BLaER1 (cell line): ENCODE data around the gene ELF3.
"Not testable (repeated sequence)": the region's sequence is repeated elsewhere in the genome, so short reads cannot be mapped to it uniquely, and the experiment has no call there.

Source experiments
- H3K27ac ChIP-seq: shearing (Covaris generic); formaldehyde crosslinking; 2 replicates; pipeline ENCODE4 v1.8.1; 2022
- H3K27me3 ChIP-seq: shearing (Covaris generic); formaldehyde crosslinking; 2 replicates; pipeline ENCODE4 v1.8.1; 2022
- H3K36me3 ChIP-seq: shearing (Covaris generic); formaldehyde crosslinking; 2 replicates; pipeline ENCODE4 v1.8.1; 2022
- H3K4me1 ChIP-seq: shearing (Covaris generic); formaldehyde crosslinking; 2 replicates; pipeline ENCODE4 v1.8.1; 2022
- H3K4me2 ChIP-seq: shearing (Covaris generic); formaldehyde crosslinking; 2 replicates; pipeline ENCODE4 v1.8.1; 2022
- H3K4me3 ChIP-seq: shearing (Covaris generic); formaldehyde crosslinking; 2 replicates; pipeline ENCODE4 v1.8.1; 2022
- H3K9ac ChIP-seq: shearing (Covaris generic); formaldehyde crosslinking; 2 replicates; pipeline ENCODE4 v1.8.1; 2022
- H3K9me3 ChIP-seq: shearing (Covaris generic); formaldehyde crosslinking; 2 replicates; pipeline ENCODE4 v1.8.1; 2022
- H4K20me1 ChIP-seq: shearing (Covaris generic); formaldehyde crosslinking; 2 replicates; pipeline ENCODE4 v1.8.1; 2022
- Cebpa-rat ChIP-seq: shearing (Covaris generic); IDR thresholded peaks from 2 replicates; pipeline ENCODE4 v1.8.1; 2022

Gene ELF3

GRCh38 chr1:202047977-202048376, 37.6 kb downstream of the ELF3 start:
- no peaks in the 10 kb centered on the region for H3K36me3 ChIP-seq
- H3K4me1 ChIP-seq: peaks cover 6% of the 10 kb centered on the region; the same call in 1 of the 2 replicates
- H3K4me2 ChIP-seq: no peak overlapping the region
- H4K20me1 ChIP-seq: no peaks in the 10 kb centered on the region
- no peak overlapping the region for H3K27ac ChIP-seq
- no peaks in the 10 kb centered on the region for H3K27me3 ChIP-seq
- H3K4me3 ChIP-seq: no peak overlapping the region
- no peak for TF ChIP-seq Cebpa-rat
- H3K9me3 ChIP-seq: no peaks in the 10 kb centered on the region
- no peak overlapping the region for H3K9ac ChIP-seq

GRCh38 chr1:202049129-202049528, 38.7 kb downstream of the ELF3 start:
- Histone ChIP-seq H3K27ac (no peak overlapping the region), H3K36me3 (no peaks in the 10 kb centered on the region), H3K4me2 (no peak overlapping the region), H3K9ac (no peak overlapping the region), H3K27me3 (no peaks in the 10 kb centered on the region), H3K9me3 (no peaks in the 10 kb centered on the region), H3K4me1 (peaks cover 6% of the 10 kb centered on the region; the same call in 1 of the 2 replicates), H4K20me1 (no peaks in the 10 kb centered on the region), H3K4me3 (no peak overlapping the region)
- TF ChIP-seq Cebpa-rat: no peak

- Histone ChIP-seq H3K27ac (no peak overlapping the region), H3K4me2 (no peak overlapping the region), H3K4me1 (no peaks in the 10 kb centered on the region; the same call in 1 of the 2 replicates), H3K9ac (no peak overlapping the region), H3K9me3 (no peaks in the 10 kb centered on the region), H3K36me3 (no peaks in the 10 kb centered on the region), H4K20me1 (no peaks in the 10 kb centered on the region), H3K27me3 (no peaks in the 10 kb centered on the region), H3K4me3 (no peak overlapping the region)
- TF ChIP-seq Cebpa-rat: no peak
Observed at GRCh38 chr1:202054094-202054493, 43.7 kb downstream of the ELF3 start.

- not testable (repeated sequence) for H3K27me3 ChIP-seq, H3K27ac ChIP-seq, H3K4me1 ChIP-seq, H3K9me3 ChIP-seq, H3K9ac ChIP-seq, H3K4me3 ChIP-seq, H3K4me2 ChIP-seq, H4K20me1 ChIP-seq, H3K36me3 ChIP-seq
Observed at GRCh38 chr1:202054673-202055072, 44.3 kb downstream of the ELF3 start.

- no peak overlapping the region for H3K9ac ChIP-seq
- H3K4me2 ChIP-seq: no peak overlapping the region
- no peak for TF ChIP-seq Cebpa-rat
Observed at GRCh38 chr1:202056644-202057334, 46.4 kb downstream of the ELF3 start.

GRCh38 chr1:202057335-202057704, 46.9 kb downstream of the ELF3 start:
- not testable (repeated sequence) for H3K27ac ChIP-seq, H3K36me3 ChIP-seq, H3K9me3 ChIP-seq, H3K9ac ChIP-seq, H3K4me2 ChIP-seq, H3K4me3 ChIP-seq, H3K4me1 ChIP-seq, H3K27me3 ChIP-seq, H4K20me1 ChIP-seq

More at GRCh38 chr1:202056644-202057334, 46.4 kb downstream of the ELF3 start:
- no peaks in the 10 kb centered on the region for H3K27me3 ChIP-seq
- no peaks in the 10 kb centered on the region for H3K9me3 ChIP-seq
- H3K27ac ChIP-seq: no peak overlapping the region
- no peaks in the 10 kb centered on the region for H3K36me3 ChIP-seq
- no peaks in the 10 kb centered on the region for H3K4me1 ChIP-seq
- no peak overlapping the region for H3K4me3 ChIP-seq
- no peaks in the 10 kb centered on the region for H4K20me1 ChIP-seq

- H3K4me1 ChIP-seq: no peaks in the 10 kb centered on the region
- no peak for TF ChIP-seq Cebpa-rat
- no peaks in the 10 kb centered on the region for H3K27me3 ChIP-seq
- no peaks in the 10 kb centered on the region for H4K20me1 ChIP-seq
- no peak overlapping the region for H3K4me3 ChIP-seq
- H3K36me3 ChIP-seq: no peaks in the 10 kb centered on the region
- H3K9me3 ChIP-seq: no peaks in the 10 kb centered on the region
- no peak overlapping the region for H3K9ac ChIP-seq
- H3K4me2 ChIP-seq: no peak overlapping the region
- H3K27ac ChIP-seq: no peak overlapping the region
Observed at GRCh38 chr1:202058001-202058908, 47.9 kb downstream of the ELF3 start.

GRCh38 chr1:202061055-202061454, 50.7 kb downstream of the ELF3 start:
- Histone ChIP-seq H3K4me3 (no peak overlapping the region), H3K9ac (no peak overlapping the region), H3K27ac (no peak overlapping the region), H3K4me1 (no peaks in the 10 kb centered on the region), H3K4me2 (no peak overlapping the region), H3K9me3 (no peaks in the 10 kb centered on the region), H3K36me3 (no peaks in the 10 kb centered on the region), H4K20me1 (no peaks in the 10 kb centered on the region), H3K27me3 (no peaks in the 10 kb centered on the region)
- no peak for TF ChIP-seq Cebpa-rat

GRCh38 chr1:202061787-202062186, 51.4 kb downstream of the ELF3 start:
- H4K20me1 ChIP-seq, H3K4me1 ChIP-seq: not testable (repeated sequence)

GRCh38 chr1:202062636-202063035, 52.2 kb downstream of the ELF3 start:
- H4K20me1 ChIP-seq, H3K9ac ChIP-seq, H3K27ac ChIP-seq: not testable (repeated sequence)

More at GRCh38 chr1:202061787-202062186, 51.4 kb downstream of the ELF3 start:
- H3K9me3 ChIP-seq, H3K4me3 ChIP-seq, H3K36me3 ChIP-seq, H3K27me3 ChIP-seq, H3K9ac ChIP-seq, H3K27ac ChIP-seq, H3K4me2 ChIP-seq: not testable (repeated sequence)

More at GRCh38 chr1:202062636-202063035, 52.2 kb downstream of the ELF3 start:
- H3K36me3 ChIP-seq, H3K4me3 ChIP-seq, H3K9me3 ChIP-seq, H3K4me1 ChIP-seq, H3K27me3 ChIP-seq, H3K4me2 ChIP-seq: not testable (repeated sequence)
